ENCODE measurements around the gene IL1R2. TPM values are rescaled to one million over a fixed set of nuclear protein-coding genes. Genes with fewer than 3 reads are reported as not detected.
A peak's percentile ranks its signal among the peaks of the same experiment; 100 is the strongest.

IL1R2 gene
- total RNA-seq, 4 donors from 2014 or later: 7.1 to 52.4 (median 29.9) TPM

DNA sequence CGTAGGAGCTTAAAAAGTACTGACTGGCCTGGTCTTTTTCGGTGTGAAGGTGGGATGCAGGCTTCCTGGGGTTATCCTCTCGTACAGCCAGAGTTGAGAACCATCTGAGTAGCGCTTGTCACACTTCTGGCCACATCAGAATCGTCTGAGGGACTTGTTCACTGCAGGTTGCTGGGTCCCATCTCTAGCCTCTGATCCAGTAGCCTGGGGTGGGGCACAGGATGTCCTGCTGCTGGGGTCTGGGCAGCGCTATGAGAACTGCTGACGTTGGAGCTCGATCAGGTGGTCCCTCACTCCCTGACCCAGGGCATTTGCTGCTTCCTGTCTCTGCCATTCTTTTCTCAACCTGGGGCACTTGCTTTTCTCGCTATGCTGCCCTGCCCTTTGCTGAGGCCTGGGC lies 7.1 kb upstream of the IL1R2 start:
- Histone ChIP-seq H3K9me3 (no peaks in the 10 kb centered on the region), H3K36me3 (no peaks in the 10 kb centered on the region), H3K4me1 (peaks cover 3 to 51% (median 40%) of the 10 kb centered on the region in 4 donors), H3K27me3 (no peaks in the 10 kb centered on the region), H3K4me3 (no peak overlapping the region), H3K27ac (peak overlapping the region; percentile 53 to 82 (median 74))
- WGBS, 2 donors (ENCODE audit: low coverage in 1 of 2): 81 to 100% methylated on average over 1 to 9 of the region's 9 CpGs
- in situ Hi-C loops (cut with MboI; ENCODE audit: low pct_ligation_motif_present in 1 of 4, low pct_unique_long_range_greater_than_20kb in 1 of 4, low sequenced_read_pairs in 3 of 4) (no loop called here), intact Hi-C loops (cut with DNase I; ENCODE audit: low total_unique reads) (loop anchor here (10.0 kb wide), 1 partner anchor 100 kb away; no protein-coding TSS in a partner anchor)
- TF ChIP-seq EP300 (IDR thresholded peaks at IDR 0.05; ENCODE audit: low read depth): no peak
- no peak for TF ChIP-seq POLR2A (IDR thresholded peaks at IDR 0.05)
- TF ChIP-seq POLR2AphosphoS5 (IDR thresholded peaks at IDR 0.05): no peak
- TF ChIP-seq, protein P1, sequence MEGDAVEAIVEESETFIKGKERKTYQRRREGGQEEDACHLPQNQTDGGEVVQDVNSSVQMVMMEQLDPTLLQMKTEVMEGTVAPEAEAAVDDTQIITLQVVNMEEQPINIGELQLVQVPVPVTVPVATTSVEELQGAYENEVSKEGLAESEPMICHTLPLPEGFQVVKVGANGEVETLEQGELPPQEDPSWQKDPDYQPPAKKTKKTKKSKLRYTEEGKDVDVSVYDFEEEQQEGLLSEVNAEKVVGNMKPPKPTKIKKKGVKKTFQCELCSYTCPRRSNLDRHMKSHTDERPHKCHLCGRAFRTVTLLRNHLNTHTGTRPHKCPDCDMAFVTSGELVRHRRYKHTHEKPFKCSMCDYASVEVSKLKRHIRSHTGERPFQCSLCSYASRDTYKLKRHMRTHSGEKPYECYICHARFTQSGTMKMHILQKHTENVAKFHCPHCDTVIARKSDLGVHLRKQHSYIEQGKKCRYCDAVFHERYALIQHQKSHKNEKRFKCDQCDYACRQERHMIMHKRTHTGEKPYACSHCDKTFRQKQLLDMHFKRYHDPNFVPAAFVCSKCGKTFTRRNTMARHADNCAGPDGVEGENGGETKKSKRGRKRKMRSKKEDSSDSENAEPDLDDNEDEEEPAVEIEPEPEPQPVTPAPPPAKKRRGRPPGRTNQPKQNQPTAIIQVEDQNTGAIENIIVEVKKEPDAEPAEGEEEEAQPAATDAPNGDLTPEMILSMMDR (IDR thresholded peaks at IDR 0.05): no peak
- DNase-seq: no peak

DNA sequence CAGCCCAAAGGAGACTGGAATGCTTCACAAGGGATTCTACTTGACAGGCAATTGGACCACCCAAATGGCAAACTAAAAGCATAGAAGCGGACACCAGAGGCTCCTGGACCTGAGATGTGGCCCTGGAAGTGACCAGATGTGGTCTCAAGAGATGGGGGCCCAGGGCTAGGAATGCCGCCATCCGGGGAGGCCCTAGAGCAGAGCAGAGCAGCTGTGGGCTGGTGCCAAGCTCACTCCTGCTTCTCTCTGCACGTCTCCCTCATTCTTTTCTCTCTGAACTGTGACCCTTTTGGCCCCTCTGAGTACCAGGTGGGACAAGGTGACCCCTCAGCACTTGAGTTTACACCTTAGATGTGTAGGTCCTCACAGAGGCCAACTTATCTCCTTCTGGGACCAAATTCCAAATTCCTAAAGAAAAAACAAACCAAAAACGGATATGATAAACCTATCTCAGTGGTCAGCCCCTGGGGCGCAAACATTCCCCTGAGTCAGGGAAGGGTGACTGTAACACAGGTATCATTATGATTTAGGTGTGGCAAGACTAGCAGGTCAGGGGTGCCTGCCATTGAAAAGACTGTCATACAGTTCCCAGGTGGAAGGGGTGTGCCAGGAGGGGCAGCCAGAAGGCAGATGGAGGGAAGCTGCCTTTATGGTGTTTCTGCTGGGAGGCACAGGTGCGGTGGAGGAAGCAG lies 6.5 kb upstream of the IL1R2 start:
- DNase-seq: peak; percentile 69
- H3K27ac ChIP-seq: peak overlapping the region; percentile 67 to 82 (median 76)
- WGBS, 2 donors (ENCODE audit: low coverage in 1 of 2): 79% methylated on average over 5 to 7 of the region's 7 CpGs

DNA sequence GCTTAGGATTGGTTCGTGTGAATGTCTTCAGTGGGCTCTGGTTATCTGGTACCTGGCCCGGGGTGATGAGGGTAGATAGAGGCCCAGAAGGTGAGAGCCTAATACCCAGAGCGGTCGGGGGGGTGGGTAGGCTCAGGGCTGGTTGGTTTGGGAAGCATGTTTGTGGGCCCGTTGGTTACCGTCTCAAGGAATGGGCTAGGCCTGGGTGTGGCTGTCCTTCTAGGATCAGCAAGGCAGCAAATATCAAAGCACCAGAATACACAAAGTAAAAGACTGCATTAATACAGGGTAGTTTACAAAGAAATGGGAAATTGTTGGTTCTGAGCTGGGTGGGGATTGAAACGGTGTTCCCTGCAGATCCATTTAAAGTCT lies 6.0 kb upstream of the IL1R2 start:
- intact Hi-C loops (cut with DNase I; ENCODE audit: low total_unique reads): loop anchor here (10.0 kb wide), 1 partner anchor 101 kb away; no protein-coding TSS in a partner anchor
- Histone ChIP-seq H3K27ac (peak overlapping the region; percentile 67 to 82 (median 76)), H3K4me3 (no peak overlapping the region), H3K36me3 (no peaks in the 10 kb centered on the region), H3K9me3 (no peaks in the 10 kb centered on the region), H3K4me1 (peaks cover 3 to 54% (median 42%) of the 10 kb centered on the region in 4 donors), H3K27me3 (no peaks in the 10 kb centered on the region)
- peak; percentile 53 for DNase-seq
- TF ChIP-seq EP300 (IDR thresholded peaks at IDR 0.05; ENCODE audit: low read depth) (no peak), POLR2AphosphoS5 (IDR thresholded peaks at IDR 0.05) (no peak), POLR2A (IDR thresholded peaks at IDR 0.05) (no peak)
- TF ChIP-seq, protein P1 (IDR thresholded peaks at IDR 0.05): no peak
- WGBS, 2 donors (ENCODE audit: low coverage in 1 of 2): 56% methylated on average over 7 of the region's 7 CpGs; no CpG with 5 or more reads in 1 of the 2 donors
- in situ Hi-C loops (cut with MboI; ENCODE audit: low pct_ligation_motif_present in 1 of 4, low pct_unique_long_range_greater_than_20kb in 1 of 4, low sequenced_read_pairs in 3 of 4): no loop called here

More for the DNA sequence above, 6.5 kb upstream of the IL1R2 start:
- Histone ChIP-seq H3K27me3 (no peaks in the 10 kb centered on the region), H3K4me3 (no peak overlapping the region), H3K4me1 (peaks cover 3 to 54% (median 42%) of the 10 kb centered on the region in 4 donors), H3K36me3 (no peaks in the 10 kb centered on the region), H3K9me3 (no peaks in the 10 kb centered on the region)
- intact Hi-C loops (cut with DNase I; ENCODE audit: low total_unique reads) (loop anchor here (10.0 kb wide), 1 partner anchor 100 kb away; no protein-coding TSS in a partner anchor), in situ Hi-C loops (cut with MboI; ENCODE audit: low pct_ligation_motif_present in 1 of 4, low pct_unique_long_range_greater_than_20kb in 1 of 4, low sequenced_read_pairs in 3 of 4) (no loop called here)
- TF ChIP-seq EP300 (IDR thresholded peaks at IDR 0.05; ENCODE audit: low read depth) (no peak), POLR2A (IDR thresholded peaks at IDR 0.05) (peak; percentile 28), POLR2AphosphoS5 (IDR thresholded peaks at IDR 0.05) (peak in 2 of 3 donors; percentile 41 to 68)
- TF ChIP-seq, protein P1 (IDR thresholded peaks at IDR 0.05): peak in 1 of 5 experiments; percentile 10

DNA sequence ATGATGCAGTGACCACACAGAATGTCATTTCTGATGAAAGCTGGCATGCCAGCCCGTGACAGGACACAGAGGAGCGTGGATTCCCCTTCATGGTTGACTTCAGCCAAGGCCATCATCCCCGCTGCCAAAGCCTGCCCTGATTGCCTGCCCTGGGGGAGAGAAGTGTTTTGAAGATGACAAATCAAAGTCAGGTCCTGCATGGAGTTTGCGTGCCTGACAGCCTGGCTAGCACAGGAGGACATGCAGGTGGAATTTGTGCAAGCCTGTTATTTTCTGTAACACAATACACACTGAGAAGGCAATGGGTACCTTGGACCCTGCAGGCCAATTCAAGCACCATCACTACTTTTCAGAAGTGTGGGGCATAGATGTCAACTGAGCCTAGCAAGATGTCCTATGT lies 5.4 kb upstream of the IL1R2 start:
- Histone ChIP-seq H3K27me3 (no peaks in the 10 kb centered on the region), H3K9me3 (no peaks in the 10 kb centered on the region), H3K4me1 (peaks cover 3 to 58% (median 44%) of the 10 kb centered on the region in 4 donors), H3K27ac (peak overlapping the region; percentile 67 to 82 (median 76)), H3K4me3 (no peak overlapping the region), H3K36me3 (no peaks in the 10 kb centered on the region)
- 80% methylated on average over 4 of the region's 4 CpGs; no CpG with 5 or more reads in 1 of the 2 donors for WGBS, 2 donors (ENCODE audit: low coverage in 1 of 2)
- intact Hi-C loops (cut with DNase I; ENCODE audit: low total_unique reads) (loop anchor here (10.0 kb wide), 1 partner anchor 102 kb away; no protein-coding TSS in a partner anchor), in situ Hi-C loops (cut with MboI; ENCODE audit: low pct_ligation_motif_present in 1 of 4, low pct_unique_long_range_greater_than_20kb in 1 of 4, low sequenced_read_pairs in 3 of 4) (no loop called here)
- no peak for DNase-seq
- no peak for TF ChIP-seq POLR2A (IDR thresholded peaks at IDR 0.05)
- TF ChIP-seq POLR2AphosphoS5 (IDR thresholded peaks at IDR 0.05): no peak
- TF ChIP-seq EP300 (IDR thresholded peaks at IDR 0.05; ENCODE audit: low read depth): no peak
- TF ChIP-seq, protein P1 (IDR thresholded peaks at IDR 0.05): no peak
